ENCODE measurements around the gene DEPP1. TPM values are rescaled to one million over a fixed set of nuclear protein-coding genes. Genes with fewer than 3 reads are reported as not detected.
A peak's percentile ranks its signal among the peaks of the same experiment; 100 is the strongest.

DEPP1 gene
- total and polyA plus RNA-seq, 2 experiments from 2014 or later = 0.37 to 1.3 TPM

GRCh38 chr10:44965651-44966097 is 12.9 kb downstream of the DEPP1 start:
- ATAC-seq (no peak), DNase-seq (ENCODE audit: low spot score) (no peak)
- Histone ChIP-seq H3K4me1 (ENCODE audit: insufficient read depth) (peaks cover 45% of the 10 kb centered on the region), H2AFZ (no peak overlapping the region), H3K36me3 (ENCODE audit: insufficient read depth) (no peaks in the 10 kb centered on the region), H3K27ac (ENCODE audit: low read depth) (peak overlapping the region; percentile 45), H4K20me1 (replicated peaks; ENCODE audit: insufficient read depth) (no peaks in the 10 kb centered on the region), H3K79me2 (replicated peaks; ENCODE audit: insufficient read depth) (no peaks in the 10 kb centered on the region; the same call in 1 of the 2 replicates), H3K4me3 (no peak overlapping the region), H3K27me3 (ENCODE audit: insufficient read depth) (peaks cover 2% of the 10 kb centered on the region; the same call in 1 of the 2 replicates), H3K4me2 (peak overlapping the region; percentile 71), H3K9me2 (ENCODE audit: insufficient read depth) (peaks cover 9% of the 10 kb centered on the region; the same call in 1 of the 2 replicates), H3F3A (replicated peaks; ENCODE audit: low read depth) (peaks cover 6% of the 10 kb centered on the region; the same call in 1 of the 2 replicates)
- Mint-ChIP-seq H3K9me3 (no peaks in the 10 kb centered on the region; the same call in 2 of the 3 replicates), H3K36me3 (ENCODE audit: low read depth) (peaks cover 6% of the 10 kb centered on the region), H3K4me3 (no peak overlapping the region; the same call in 2 of the 3 replicates), H3K4me1 (peaks cover 70% of the 10 kb centered on the region), H3K27ac (peak overlapping the region; percentile 58), H3K27me3 (ENCODE audit: insufficient read depth, low read depth, poor library complexity) (peaks cover 31% of the 10 kb centered on the region)
- TF ChIP-seq CTCF (conservative IDR thresholded peaks at IDR 0.05; ENCODE audit: low read depth in 2 of 2) (peak in 1 of 2 experiments; percentile 12; a peak in 1 of 4 replicates), JUNB (IDR thresholded peaks at IDR 0.05; ENCODE audit: unreplicated experiment) (no peak), REST (IDR thresholded peaks at IDR 0.05; ENCODE audit: unreplicated experiment) (no peak)

GRCh38 chr10:44965104-44965503 is 13.5 kb downstream of the DEPP1 start:
- ATAC-seq (peak; percentile 53), DNase-seq (ENCODE audit: low spot score) (no peak)
- peaks cover 4% of the 10 kb centered on the region; the same call in 1 of the 3 replicates for H3K36me3 Mint-ChIP-seq (ENCODE audit: low read depth)
- peak overlapping the region; percentile 92 for H3K27ac ChIP-seq (ENCODE audit: low read depth)
- H3K4me1 ChIP-seq (ENCODE audit: insufficient read depth) = peaks cover 51% of the 10 kb centered on the region
- H3K9me3 Mint-ChIP-seq = no peaks in the 10 kb centered on the region; the same call in 2 of the 3 replicates
- peak overlapping the region; percentile 32; the same call in 1 of the 2 replicates for H3K4me3 ChIP-seq
- H3K27me3 ChIP-seq (ENCODE audit: insufficient read depth) = peaks cover 8% of the 10 kb centered on the region
- H3K27me3 Mint-ChIP-seq (ENCODE audit: insufficient read depth, low read depth, poor library complexity) = peaks cover 35% of the 10 kb centered on the region
- no peak overlapping the region for H3K4me3 Mint-ChIP-seq
- no peaks in the 10 kb centered on the region; the same call in 1 of the 2 replicates for H3K79me2 ChIP-seq (replicated peaks; ENCODE audit: insufficient read depth)
- no peaks in the 10 kb centered on the region for H3K36me3 ChIP-seq (ENCODE audit: insufficient read depth)
- no peak overlapping the region; the same call in 1 of the 2 replicates for H3K27ac Mint-ChIP-seq
- peaks cover 6% of the 10 kb centered on the region; the same call in 1 of the 2 replicates for H3F3A ChIP-seq (replicated peaks; ENCODE audit: low read depth)
- H2AFZ ChIP-seq = no peak overlapping the region
- H3K4me2 ChIP-seq = peak overlapping the region; percentile 71
- H3K4me1 Mint-ChIP-seq = peaks cover 76% of the 10 kb centered on the region
- no peaks in the 10 kb centered on the region for H4K20me1 ChIP-seq (replicated peaks; ENCODE audit: insufficient read depth)
- peaks cover 9% of the 10 kb centered on the region; the same call in 1 of the 2 replicates for H3K9me2 ChIP-seq (ENCODE audit: insufficient read depth)
- TF ChIP-seq EZH2 (IDR thresholded peaks at IDR 0.05; ENCODE audit: low read depth, unreplicated experiment) (no peak), CREB1 (CRISPR knock-in tag; IDR thresholded peaks at IDR 0.05; ENCODE audit: low read depth) (no peak), NANOG (IDR thresholded peaks at IDR 0.05; ENCODE audit: borderline replicate concordance) (no peak), JUNB (IDR thresholded peaks at IDR 0.05; ENCODE audit: unreplicated experiment) (no peak), ZNF462 (CRISPR knock-in tag; IDR thresholded peaks at IDR 0.05) (no peak), STAT1 (IDR thresholded peaks at IDR 0.05; ENCODE audit: unreplicated experiment) (no peak)
